HG03175 (cell line): ENCODE data around the gene MKNK2.
"Not testable (repeated sequence)": the region's sequence is repeated elsewhere in the genome, so short reads cannot be mapped to it uniquely, and the experiment has no call there.

ENCODE experiments used
- ATAC-seq: cut with Tn5 transposase; IDR thresholded peaks from one replicate; pipeline ENCODE4 v1.9.1; 2021; ENCODE audit warnings: mild to moderate bottlenecking, moderate library complexity; ENCODE audit not compliant: unreplicated experiment

The MKNK2 gene

DNA sequence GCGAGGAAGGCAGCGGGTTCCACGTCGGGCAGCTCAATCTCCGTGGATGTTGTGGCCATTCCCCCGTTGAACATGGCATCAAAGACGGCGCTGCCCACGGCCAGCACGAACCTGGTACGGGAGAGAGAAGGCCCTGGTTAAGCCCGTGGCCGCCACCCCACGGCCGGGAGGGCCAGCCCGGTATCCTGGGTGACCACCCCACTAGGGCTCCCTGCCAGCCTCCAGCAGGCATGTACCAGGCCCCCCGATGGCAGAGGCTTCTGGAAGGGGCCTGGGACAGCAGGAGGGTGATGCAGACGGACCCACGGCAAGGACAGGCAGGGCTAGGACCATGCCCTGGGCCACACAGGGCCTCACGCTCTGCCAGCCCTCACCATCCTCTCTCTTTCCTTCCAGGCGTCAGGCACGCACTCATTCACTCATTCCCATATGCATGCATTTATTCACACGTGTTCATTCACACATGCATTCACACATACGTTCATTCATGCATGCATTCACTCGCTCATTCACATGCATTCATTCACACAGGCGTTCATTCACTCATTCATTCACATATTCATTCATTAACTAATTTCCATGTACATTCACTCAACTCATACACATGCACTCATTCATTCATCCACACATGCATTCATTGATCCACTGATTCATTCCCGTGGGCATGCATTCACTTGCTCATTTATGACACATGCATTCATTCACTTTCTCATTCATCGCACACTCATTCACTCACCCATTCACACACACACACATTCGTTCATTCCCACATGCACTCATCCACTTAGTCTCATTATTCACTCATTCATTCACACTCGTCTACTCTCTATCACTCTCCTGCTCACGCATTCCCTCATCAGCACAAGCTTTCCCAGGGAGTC lies 53.5 kb downstream of the MKNK2 start:
- no peak for ATAC-seq

GRCh38 chr19:1992759-1993260 lies 58.2 kb downstream of the MKNK2 start:
- ATAC-seq = no peak

- ATAC-seq = no peak
Measured at GRCh38 chr19:1991018-1991913, 59.8 kb downstream of the MKNK2 start.

- no peak for ATAC-seq
Measured at GRCh38 chr19:1990230-1991017, 60.6 kb downstream of the MKNK2 start.

GRCh38 chr19:1989513-1990229 lies 61.4 kb downstream of the MKNK2 start:
- ATAC-seq = no peak

GRCh38 chr19:1988464-1988863 lies 62.6 kb downstream of the MKNK2 start:
- not testable (repeated sequence) for ATAC-seq
